ENCODE results near the gene CALCOCO2.
"Not testable (repeated sequence)": the region's sequence is repeated elsewhere in the genome, so short reads cannot be mapped to it uniquely, and the experiment has no call there.

The CALCOCO2 gene

DNA sequence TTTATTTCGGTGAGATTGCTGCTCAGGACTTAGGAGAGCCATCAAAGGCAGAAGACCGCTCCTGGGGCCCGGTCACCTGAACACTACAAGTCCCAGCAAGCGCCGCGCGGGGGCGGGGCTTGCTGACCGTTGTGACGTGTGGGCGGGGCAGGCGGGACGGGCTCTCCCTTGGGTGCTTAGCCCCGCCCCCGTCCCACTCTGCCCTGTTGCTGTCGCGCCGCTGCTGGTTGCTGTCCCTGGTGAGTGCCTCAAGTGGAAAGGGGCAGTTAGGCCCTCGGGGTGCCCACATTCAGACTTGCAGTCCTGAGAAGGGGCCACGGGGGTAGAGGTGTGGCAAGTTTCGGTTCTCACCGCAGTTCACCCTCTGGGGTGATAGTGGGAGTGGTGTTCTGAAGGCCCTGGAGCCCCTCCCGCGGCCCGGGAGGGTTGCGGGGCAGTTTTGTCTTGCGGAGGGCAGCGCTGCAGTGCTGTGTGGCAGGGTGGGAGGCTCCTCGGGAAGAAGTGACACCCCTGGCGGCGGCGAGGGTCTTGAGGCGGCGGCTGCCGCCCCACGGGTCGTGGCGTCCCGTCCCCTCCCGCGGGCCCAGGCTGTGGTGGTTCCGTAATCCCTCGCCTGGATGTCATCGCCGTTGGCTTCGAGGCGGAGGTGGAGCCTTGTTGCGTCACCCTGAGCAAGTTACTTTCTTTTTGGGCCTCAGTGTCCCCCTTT lies at the start of gene CALCOCO2:
CALCOCO2 (plus strand) TSS at position 196 of the 709 bp plus-strand sequence. CDS start 10,673 bp downstream, outside the sequence.
- peak; percentile 91 for DNase-seq

DNA sequence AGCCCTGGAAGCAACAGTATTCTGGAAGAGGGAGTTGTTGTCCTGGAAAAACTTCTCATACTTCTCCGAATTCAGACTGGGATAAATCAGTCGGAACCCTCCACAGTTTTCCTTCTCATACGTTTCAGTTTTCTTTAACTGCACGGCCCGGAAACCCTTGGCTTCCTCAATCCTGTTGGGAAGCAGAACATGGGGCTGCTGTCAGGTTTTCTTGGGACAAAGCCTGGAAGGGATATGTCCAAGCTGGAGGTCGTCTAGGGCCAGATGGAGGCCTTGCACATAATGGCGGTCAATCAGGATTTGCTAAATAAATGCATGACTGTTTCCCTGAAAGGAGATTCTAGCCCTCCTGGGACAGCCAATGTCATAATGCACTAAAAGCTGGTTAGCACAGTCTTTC lies 43.0 kb upstream of the CALCOCO2 start:
- DNase-seq = no peak

DNA sequence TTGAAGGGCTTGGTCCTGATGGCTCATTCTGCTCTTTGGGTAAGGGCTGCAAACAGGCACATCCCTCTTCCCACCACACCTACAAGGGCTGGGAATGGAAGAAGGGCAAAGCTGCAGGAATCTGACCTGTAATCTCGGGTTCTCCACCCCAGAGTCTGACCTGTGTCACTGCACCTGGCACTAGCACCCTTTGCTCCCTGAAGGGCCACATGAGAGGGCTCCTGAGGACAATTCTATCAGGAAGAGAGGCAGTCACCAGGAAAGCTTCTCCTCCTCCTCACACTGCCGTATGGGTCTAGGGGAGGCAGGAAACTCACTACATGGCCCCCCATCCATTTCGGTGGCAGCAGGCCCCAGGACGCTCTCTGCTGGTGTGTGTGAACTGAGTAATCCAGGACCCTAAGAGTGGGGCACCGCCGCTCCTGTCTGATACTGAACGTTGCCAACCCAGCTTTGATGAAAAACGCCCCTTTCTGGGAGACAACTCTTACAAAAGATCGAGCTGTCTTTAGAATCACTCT lies 40.2 kb upstream of the CALCOCO2 start:
- DNase-seq = no peak

DNA sequence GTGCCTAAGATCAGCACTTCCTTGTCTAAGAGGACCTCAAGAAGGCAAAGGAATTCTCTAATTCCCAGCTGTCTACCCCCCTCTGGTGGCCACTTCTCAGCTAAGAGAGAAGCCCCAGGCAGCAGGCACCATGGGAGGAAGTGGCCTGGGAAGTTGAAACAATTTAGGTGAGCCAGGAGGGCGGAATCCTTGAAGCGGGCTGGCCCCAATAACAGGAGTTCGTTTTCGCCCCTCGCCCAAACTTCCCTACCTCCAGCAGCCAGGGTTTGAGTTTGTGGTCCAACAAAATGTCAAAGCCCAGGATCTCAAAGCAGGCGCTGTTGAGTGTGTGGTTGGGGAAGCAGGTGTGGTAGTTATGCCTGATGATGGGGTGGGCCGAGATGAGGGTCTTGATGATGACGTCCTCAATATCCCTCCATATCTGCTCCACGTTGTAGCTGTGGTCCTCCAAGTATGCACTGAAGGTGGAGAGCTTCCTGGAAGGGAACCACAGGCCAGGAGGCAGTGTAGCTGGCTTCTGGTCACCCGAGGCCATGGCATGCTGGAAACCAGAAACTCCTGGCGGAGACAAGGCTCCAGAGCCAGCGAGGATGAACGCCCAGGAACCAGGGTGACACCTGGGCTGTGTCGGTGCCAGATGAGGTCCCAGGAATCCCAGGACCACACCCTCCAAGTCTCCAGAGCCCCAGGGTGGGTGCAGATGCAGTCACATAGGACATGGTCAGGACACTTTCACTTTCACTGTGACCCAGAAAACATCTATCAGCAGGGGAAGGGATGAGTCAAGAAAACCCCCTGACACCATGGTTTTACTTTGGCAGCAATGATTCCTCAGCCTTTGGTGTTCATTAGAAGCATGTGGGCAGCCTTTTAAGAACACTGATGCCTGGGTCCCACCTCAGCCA lies 39.5 kb upstream of the CALCOCO2 start:
- DNase-seq = peak; percentile 53

DNA sequence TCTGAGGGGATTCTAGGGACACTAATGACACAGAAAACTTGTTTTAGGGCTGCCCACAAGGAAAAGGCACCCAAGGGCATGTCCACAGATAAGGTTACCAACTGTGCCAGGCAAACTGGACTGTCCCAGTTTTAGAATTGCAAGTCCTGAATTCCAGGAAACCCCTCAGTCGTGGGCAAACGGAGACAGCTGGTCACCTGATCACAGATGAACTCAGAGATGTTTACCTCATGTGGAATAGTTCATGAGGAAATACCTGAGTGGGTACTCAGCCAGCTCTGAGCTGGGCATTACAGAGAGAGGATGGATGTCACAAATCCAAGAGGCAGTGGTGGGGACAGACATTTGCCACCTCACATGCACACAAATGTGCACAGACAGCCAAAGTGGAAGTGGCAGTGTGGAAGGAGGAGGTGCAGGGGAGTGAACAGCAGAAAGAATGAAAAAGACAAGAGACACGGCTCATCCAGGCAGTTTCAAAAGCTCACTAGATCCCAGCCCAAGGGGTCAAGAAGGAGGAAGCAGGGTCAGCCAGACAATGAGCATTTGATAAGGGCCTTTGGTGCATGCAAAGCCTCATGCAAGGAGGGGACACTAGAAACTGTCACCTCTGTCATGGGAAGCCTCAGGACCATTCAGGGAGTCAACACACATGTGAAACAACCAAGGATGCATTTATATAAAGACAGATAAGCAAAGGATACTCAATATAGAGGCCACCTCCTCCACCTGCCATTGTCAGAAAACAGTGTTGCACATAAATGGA lies 38.6 kb upstream of the CALCOCO2 start:
- no peak for DNase-seq

DNA sequence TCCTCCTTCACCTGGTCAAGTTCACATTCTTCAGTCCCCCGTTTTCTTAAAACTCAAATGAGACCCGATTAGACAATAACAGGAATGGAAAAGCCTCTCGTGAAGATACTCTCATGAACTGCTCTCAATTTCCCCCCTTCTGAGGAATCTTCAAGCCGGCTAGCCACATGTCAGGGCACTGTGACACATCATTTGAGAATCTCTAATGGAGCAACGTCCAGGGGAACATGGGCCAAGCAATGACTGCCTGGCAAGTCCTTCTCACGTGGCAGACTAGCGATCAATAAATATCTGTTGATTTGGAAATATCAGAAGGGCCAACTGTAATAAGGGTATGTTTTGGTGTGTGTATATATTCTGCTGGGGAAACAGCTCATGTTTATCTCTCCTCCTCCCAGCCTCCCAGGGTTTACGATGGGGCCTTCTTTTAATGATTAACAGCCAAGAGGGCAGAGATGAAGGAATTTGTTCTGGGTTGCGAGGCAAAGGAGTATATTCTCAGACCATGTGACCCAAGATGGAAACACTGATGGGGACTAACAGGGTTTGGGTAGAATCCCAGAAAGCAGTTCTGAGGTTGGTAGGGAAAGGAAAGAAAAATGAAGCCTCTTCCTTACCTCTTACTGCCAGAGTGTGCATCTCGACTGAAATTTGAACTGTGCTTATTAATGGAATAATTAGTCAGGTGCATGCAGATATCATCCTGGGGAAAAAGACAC lies 35.2 kb upstream of the CALCOCO2 start:
- no peak for DNase-seq

- DNase-seq = not testable (repeated sequence)
Measured at GRCh38 chr17:48796163-48796522, 34.7 kb upstream of the CALCOCO2 start.

GRCh38 chr17:48799069-48799723 lies 31.6 kb upstream of the CALCOCO2 start:
- DNase-seq = no peak

DNA sequence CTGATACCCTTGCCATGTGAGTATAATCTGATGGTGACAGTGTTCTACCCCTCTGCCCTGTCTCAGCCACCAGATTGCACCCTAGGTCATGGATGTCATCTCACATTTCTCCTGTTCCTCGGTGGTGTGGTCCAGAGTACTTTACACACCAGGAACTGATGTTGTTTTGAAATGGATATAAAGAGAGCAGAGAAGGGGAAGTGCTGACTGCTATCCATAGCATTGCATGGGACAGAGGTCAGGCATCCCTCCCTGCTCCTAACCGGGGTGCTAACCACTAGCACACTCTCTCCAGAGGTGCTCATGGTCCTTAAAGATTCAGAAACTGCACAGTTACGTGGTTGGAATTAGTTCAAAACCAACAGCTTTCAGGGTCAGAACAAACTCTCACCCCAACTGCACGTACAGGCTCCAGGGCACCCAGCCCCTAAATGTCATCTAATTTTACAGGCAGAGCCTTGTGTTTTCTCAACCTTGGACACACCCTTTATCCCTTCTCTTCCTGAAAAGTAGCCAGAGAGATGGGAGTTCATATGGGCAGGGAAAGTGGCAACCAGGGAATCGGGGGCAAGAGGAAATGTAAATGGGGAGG lies 30.1 kb upstream of the CALCOCO2 start:
- no peak for DNase-seq

DNA sequence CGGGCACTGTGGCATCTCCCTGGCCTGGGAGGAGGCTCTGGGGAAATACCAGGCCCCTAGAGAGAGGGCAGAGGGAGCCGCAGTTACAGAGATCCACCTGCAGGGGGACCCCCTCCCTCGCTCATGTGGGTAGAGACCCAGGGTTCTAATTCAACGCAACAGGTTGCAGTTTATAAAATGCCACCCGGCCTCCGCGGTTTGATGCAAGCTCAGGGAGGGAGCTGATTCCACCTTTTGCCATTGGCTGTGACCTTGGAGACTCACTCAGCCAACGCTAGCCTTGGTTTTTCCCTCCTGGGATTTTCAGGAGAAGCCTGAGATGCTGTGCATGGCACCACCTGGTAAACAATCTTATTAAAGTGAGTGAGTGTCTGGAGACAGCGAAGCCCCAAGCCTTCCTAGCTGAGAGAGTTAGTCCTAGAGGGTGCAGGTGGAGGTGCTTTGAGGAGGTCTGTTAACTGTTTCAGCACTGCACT lies 25.9 kb upstream of the CALCOCO2 start:
- peak; percentile 14 for DNase-seq

GRCh38 chr17:48809182-48809581 lies 21.7 kb upstream of the CALCOCO2 start:
- no peak for DNase-seq

DNA sequence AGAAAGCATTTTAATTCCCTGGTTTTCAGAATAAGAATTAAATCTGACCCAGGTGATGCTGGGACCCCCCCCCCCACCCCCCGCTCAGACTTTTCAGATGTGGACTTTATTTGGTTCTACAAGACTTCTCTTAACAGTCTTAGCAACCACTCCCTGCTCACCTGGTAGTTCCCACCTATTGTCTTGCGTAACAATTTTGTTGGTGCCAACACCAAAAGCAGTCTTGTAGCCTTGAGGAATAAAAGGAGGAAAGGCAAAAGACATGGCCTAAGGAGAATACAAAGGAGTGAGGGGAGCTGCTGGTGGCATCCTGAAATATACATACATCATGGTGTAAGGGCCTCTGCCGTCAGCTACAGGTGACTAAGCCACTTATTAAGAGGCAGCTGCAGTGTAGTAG lies 18.8 kb upstream of the CALCOCO2 start:
- no peak for DNase-seq

DNA sequence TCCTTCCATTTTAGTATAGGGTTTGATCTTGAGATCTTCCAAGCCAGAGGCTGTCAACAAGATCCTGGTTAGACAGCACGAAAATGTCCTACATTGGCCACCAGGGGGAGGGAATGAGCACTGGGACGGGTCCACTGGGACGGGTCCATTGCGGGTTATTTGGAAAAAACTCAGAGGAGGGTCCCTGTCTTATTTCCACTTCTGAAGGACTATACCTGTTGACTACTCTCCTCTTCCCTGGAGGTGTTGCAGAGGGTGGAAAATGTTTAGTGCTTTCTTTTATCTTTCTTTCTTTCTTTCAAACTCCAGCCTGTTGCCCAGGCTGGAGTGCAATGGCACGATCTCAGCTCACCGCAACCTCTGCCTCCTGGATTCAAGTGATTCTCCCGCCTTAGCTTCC lies 16.3 kb upstream of the CALCOCO2 start:
- peak; percentile 21 for DNase-seq

DNA sequence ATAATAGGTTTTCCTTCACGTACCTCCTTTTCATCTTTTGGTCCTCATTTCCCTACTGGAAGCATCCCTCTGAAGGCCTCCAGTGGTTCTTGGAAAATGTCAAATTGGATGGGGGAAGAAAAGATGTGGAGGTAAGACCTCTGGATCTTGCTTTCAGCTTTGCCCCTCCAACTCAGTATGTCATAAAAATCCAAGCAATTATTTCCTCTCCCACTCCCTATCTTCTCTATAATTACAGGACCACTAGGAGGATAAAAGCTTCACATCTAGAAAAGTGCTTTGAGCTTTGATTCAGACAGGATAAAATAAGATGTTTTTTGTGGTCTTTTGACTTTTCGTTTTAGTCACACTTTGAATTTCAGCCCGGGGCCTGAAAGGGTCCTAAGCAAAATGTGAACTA lies 15.5 kb upstream of the CALCOCO2 start:
- DNase-seq = no peak

DNA sequence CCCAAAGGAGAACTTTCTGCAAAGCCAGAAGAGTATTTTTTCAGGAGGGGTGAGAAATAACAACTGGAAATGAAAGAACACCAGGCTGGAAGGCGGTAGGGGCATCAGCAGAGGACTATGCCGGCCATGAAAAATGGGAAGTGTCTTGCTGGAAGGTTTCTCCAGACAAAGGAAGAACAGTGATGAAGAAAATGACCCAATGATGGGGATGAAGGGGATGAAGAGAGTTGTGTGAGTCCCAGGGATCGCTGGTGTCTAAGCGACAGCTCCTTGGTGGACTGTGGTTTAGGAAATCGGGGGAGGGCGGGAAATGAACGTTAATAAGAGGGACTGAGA lies 14.4 kb upstream of the CALCOCO2 start:
- DNase-seq = no peak

- DNase-seq = peak; percentile 96
Measured at GRCh38 chr17:48816774-48817590, 13.9 kb upstream of the CALCOCO2 start, which contains the start of gene TTLL6. Gene TTLL6 (minus strand): TSS chr17:48817229. CDS start chr17:48817072, 157 bp downstream.

- DNase-seq = no peak
Measured at GRCh38 chr17:48818361-48818841, 12.4 kb upstream of the CALCOCO2 start.

DNA sequence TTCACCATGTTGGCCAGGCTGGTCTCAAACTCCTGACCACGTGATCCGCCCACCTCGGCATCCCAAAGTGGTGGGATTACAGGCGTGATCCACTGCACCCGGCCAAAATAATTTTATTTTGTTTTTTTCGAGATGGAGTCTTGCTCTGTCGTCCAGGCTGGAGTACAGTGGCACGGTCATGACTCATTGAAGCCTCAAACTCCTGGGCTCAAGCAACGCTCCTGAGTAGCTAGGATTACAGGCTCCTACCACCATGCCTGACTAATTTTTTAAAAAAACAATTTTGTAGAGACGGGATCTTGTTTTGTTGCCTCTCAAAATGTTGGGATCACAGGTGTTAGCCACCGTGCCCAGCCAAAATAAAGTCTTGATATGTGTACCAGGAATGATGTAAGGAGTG lies 11.4 kb upstream of the CALCOCO2 start:
- no peak for DNase-seq

- not testable (repeated sequence) for DNase-seq
Measured at GRCh38 chr17:48820936-48821335, 9.9 kb upstream of the CALCOCO2 start.
